ENCODE measurements around the gene PSME3. TPM values are rescaled to one million over a fixed set of nuclear protein-coding genes. Genes with fewer than 3 reads are reported as not detected.

The PSME3 gene
- total RNA-seq, 1 experiment from 2014 or later: 195 TPM

DNA sequence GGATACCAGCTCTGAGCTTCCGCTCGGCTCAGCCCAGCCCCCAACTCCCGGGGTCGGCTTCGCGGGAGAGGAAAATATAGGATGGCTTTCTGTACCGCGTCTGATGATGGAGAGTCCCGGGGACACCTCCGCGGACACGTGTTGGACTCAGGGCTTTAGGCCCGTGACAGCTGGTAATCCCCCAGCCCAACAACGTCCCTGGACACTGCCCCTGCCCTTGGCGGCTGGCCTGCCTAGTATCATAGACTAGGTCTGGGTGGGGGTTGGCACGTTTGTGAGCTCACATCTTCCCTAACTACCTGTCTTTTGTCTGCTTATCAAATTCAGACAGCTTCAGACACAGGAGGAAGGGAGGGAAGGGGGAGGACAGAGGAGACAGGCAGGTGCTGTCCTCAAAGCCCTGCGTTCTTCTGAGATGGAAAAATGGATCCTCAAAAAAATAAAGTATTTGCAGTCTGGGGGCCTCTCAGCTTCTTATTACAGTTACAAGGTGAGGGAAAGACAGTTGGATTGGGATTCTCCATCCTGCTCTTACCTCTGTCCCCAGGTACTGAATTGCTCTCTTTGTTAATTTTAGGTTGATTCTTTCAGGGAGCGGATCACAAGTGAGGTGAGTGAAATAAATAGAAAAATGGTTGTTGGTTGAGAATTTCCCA lies 698 bp downstream of the PSME3 start:
- H3K4me1 ChIP-seq: 0 out of 2 replicates have a peak, but pooled peaks cover 14% of the 10 kb centered on the region

GRCh38 chr17:42835732-42836131 lies 2.5 kb downstream of the PSME3 start:
- H3K36me3 Mint-ChIP-seq (ENCODE audit: insufficient read depth, unreplicated experiment): peaks cover 76% of the 10 kb centered on the region
- ChIA-PET CTCF (interaction anchor here (0.7 to 1.1 kb wide), 2 partner anchors 12 to 195 kb away, joined by 4 read pairs; partner anchors contain the start of gene BECN1), POLR2A (interaction anchor here (0.6 to 1.0 kb wide), 3 partner anchors 12 to 75 kb away, joined by 3 to 7 read pairs (median 3); partner anchors contain the start of gene BECN1)
- H3K4me3 ChIP-seq (ENCODE audit: low read depth, low read length): no peak overlapping the region
- no TSS peak for BruUV-seq (replicated peaks)
- intact Hi-C loops (cut with micrococcal nuclease; ENCODE audit: unreplicated experiment): no loop called here
- no peak overlapping the region for H3K4me3 Mint-ChIP-seq (ENCODE audit: unreplicated experiment)
- H3K9me3 Mint-ChIP-seq (ENCODE audit: unreplicated experiment): no peaks in the 10 kb centered on the region
- peaks cover 6% of the 10 kb centered on the region for H3K36me3 ChIP-seq (ENCODE audit: control insufficient read depth, insufficient read depth, low read length)
- 0 out of 2 replicates have a peak, but pooled peaks cover 14% of the 10 kb centered on the region for H3K4me1 ChIP-seq
- H3K27me3 Mint-ChIP-seq (ENCODE audit: insufficient read depth, unreplicated experiment): no peaks in the 10 kb centered on the region
- no peak for DNase-seq
- no peaks in the 10 kb centered on the region for H3K27me3 ChIP-seq (replicated peaks; ENCODE audit: control insufficient read depth, insufficient read depth, low read length)
- no peak overlapping the region for H3K27ac Mint-ChIP-seq (ENCODE audit: unreplicated experiment)
- no peak for TF ChIP-seq CTCF (IDR thresholded peaks at IDR 0.05; ENCODE audit: insufficient read depth in 1 of 2, low read depth in 1 of 2, low read length in 1 of 2, severe bottlenecking in 1 of 2, unreplicated experiment in 1 of 2)
- H3K9me3 ChIP-seq: no peaks in the 10 kb centered on the region
- H3K4me1 Mint-ChIP-seq (ENCODE audit: low read depth, unreplicated experiment): no peaks in the 10 kb centered on the region

More for the DNA sequence above, 698 bp downstream of the PSME3 start:
- TSS peak; percentile 53 for BruUV-seq (replicated peaks)
- H3K4me1 Mint-ChIP-seq (ENCODE audit: low read depth, unreplicated experiment): no peaks in the 10 kb centered on the region
- peak overlapping the region; percentile 95 for H3K27ac Mint-ChIP-seq (ENCODE audit: unreplicated experiment)
- Histone ChIP-seq H3K4me3 (ENCODE audit: low read depth, low read length) (peak overlapping the region; percentile 97), H3K9me3 (no peaks in the 10 kb centered on the region), H3K27me3 (replicated peaks; ENCODE audit: control insufficient read depth, insufficient read depth, low read length) (no peaks in the 10 kb centered on the region), H3K36me3 (ENCODE audit: control insufficient read depth, insufficient read depth, low read length) (peaks cover 6% of the 10 kb centered on the region)
- no peak for TF ChIP-seq CTCF (IDR thresholded peaks at IDR 0.05; ENCODE audit: insufficient read depth in 1 of 2, low read depth in 1 of 2, low read length in 1 of 2, severe bottlenecking in 1 of 2, unreplicated experiment in 1 of 2)
- H3K9me3 Mint-ChIP-seq (ENCODE audit: unreplicated experiment): no peaks in the 10 kb centered on the region
- peak overlapping the region; percentile 91 for H3K4me3 Mint-ChIP-seq (ENCODE audit: unreplicated experiment)
- peaks cover 58% of the 10 kb centered on the region for H3K36me3 Mint-ChIP-seq (ENCODE audit: insufficient read depth, unreplicated experiment)
- no peak for DNase-seq
- CTCF ChIA-PET: interaction anchor here (0.6 to 1.4 kb wide), 6 partner anchors 9 to 485 kb away, joined by 3 to 11 read pairs (median 4); partner anchors contain the start of gene BECN1
- H3K27me3 Mint-ChIP-seq (ENCODE audit: insufficient read depth, unreplicated experiment): no peaks in the 10 kb centered on the region
- POLR2A ChIA-PET: interaction anchor here (0.6 to 1.8 kb wide), 6 partner anchors 9 to 164 kb away, joined by 3 to 19 read pairs (median 5); partner anchors contain the start of genes BECN1, RPL27 and VPS25
- intact Hi-C loops (cut with micrococcal nuclease; ENCODE audit: unreplicated experiment): no loop called here

- no peaks in the 10 kb centered on the region for H3K27me3 Mint-ChIP-seq (ENCODE audit: insufficient read depth, unreplicated experiment)
- H3K4me3 Mint-ChIP-seq (ENCODE audit: unreplicated experiment): no peak overlapping the region
- peaks cover 88% of the 10 kb centered on the region for H3K36me3 Mint-ChIP-seq (ENCODE audit: insufficient read depth, unreplicated experiment)
- BruUV-seq (replicated peaks): TSS peak; percentile 18
- no peaks in the 10 kb centered on the region for H3K9me3 ChIP-seq
- TF ChIP-seq CTCF (IDR thresholded peaks at IDR 0.05; ENCODE audit: insufficient read depth in 1 of 2, low read depth in 1 of 2, low read length in 1 of 2, severe bottlenecking in 1 of 2, unreplicated experiment in 1 of 2): no peak
- H3K9me3 Mint-ChIP-seq (ENCODE audit: unreplicated experiment): no peaks in the 10 kb centered on the region
- H3K4me1 ChIP-seq: no peaks in the 10 kb centered on the region
- no peak overlapping the region for H3K4me3 ChIP-seq (ENCODE audit: low read depth, low read length)
- H3K36me3 ChIP-seq (ENCODE audit: control insufficient read depth, insufficient read depth, low read length): peaks cover 10% of the 10 kb centered on the region
- intact Hi-C loops (cut with micrococcal nuclease; ENCODE audit: unreplicated experiment): no loop called here
- ChIA-PET POLR2A (interaction anchor here (1.0 to 1.9 kb wide), 2 partner anchors 8 to 87 kb away, joined by 5 read pairs; no protein-coding TSS in a partner anchor), CTCF (interaction anchor here (1.0 to 1.3 kb wide), 3 partner anchors 13 to 156 kb away, joined by 3 to 10 read pairs (median 4); partner anchors contain the start of gene RPL27)
- H3K4me1 Mint-ChIP-seq (ENCODE audit: low read depth, unreplicated experiment): no peaks in the 10 kb centered on the region
- H3K27ac Mint-ChIP-seq (ENCODE audit: unreplicated experiment): no peak overlapping the region
- no peaks in the 10 kb centered on the region for H3K27me3 ChIP-seq (replicated peaks; ENCODE audit: control insufficient read depth, insufficient read depth, low read length)
- no peak for DNase-seq
Measured at GRCh38 chr17:42841975-42842685, 8.9 kb downstream of the PSME3 start.

Measured in Caco-2 (cell line).